ENCODE measurements around the gene STOML1.

GRCh38 chr15:73940061-73940981, 51.8 kb downstream of the STOML1 start:
- TF ChIP-seq CTCF (conservative IDR thresholded peaks at IDR 0.05; ENCODE audit: low read length) (no peak), EZH2phosphoT487 (IDR thresholded peaks at IDR 0.05; ENCODE audit: borderline replicate concordance) (no peak)
